ENCODE data around the gene CILP2. TPM values are rescaled to one million over a fixed set of nuclear protein-coding genes. Genes with fewer than 3 reads are reported as not detected.
A peak's percentile ranks its signal among the peaks of the same experiment; 100 is the strongest.

CILP2 gene
- total RNA-seq, 1 donor from 2014 or later = 0.26 TPM

DNA sequence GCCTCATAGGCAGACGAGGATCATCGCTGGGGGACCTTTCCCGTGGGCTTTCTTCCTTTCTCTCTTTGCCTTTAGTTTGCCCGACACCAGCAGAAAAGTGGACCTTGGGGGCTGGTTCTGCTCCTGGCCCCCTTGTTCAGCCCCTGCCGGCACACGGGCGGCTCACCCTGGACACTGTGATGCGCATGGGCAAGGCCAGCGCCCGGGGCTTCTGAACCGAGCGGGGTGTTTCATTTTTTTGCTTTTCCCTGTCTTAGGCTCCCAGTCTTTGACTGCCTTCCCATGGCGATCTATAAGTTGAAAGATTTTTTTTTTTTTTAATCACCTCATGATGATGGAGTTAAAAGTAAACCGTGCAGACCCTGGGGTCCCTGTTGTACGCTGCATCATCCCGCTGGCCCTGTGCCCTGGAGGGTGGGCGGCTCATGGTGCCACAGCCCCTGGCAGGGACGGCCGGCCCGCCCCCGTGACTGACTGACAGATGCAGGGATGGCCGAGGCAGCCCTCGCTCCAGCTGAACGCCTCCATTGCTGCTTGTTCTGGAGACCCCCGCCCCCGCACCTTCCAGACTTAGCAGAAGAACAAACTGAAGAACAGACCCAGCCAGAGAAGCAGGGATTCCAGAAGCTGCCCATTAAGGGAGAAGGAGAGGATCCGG lies 32.3 kb upstream of the CILP2 start:
- DNase-seq (ENCODE audit: low spot score) = no peak

GRCh38 chr19:19506592-19506991 lies 31.5 kb upstream of the CILP2 start:
- no peak for DNase-seq (ENCODE audit: low spot score)

DNA sequence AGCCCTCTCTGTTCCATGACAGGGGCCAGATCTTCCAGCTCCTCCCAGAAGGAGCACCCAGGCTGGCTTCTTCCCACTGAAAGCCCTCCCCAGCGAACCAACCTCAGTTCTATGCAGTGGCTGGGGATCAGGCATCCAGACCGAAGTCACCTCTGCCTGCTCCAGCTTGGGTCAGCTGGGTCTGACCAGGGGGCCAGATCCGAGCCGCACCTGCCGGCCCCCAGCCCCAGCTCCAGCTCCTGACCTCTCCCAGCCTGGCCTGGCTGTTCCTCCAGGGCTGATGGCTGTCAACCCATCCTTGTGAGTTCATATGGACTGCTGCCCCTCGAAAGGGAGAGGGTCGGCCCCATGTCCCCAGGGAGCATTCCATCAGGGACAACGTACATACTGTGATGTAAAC lies 30.7 kb upstream of the CILP2 start:
- no peak for DNase-seq (ENCODE audit: low spot score)

- DNase-seq (ENCODE audit: low spot score) = no peak
Observed at GRCh38 chr19:19508217-19508616, 29.8 kb upstream of the CILP2 start.

- DNase-seq (ENCODE audit: low spot score) = no peak
Observed at GRCh38 chr19:19510432-19510831, 27.6 kb upstream of the CILP2 start.

DNA sequence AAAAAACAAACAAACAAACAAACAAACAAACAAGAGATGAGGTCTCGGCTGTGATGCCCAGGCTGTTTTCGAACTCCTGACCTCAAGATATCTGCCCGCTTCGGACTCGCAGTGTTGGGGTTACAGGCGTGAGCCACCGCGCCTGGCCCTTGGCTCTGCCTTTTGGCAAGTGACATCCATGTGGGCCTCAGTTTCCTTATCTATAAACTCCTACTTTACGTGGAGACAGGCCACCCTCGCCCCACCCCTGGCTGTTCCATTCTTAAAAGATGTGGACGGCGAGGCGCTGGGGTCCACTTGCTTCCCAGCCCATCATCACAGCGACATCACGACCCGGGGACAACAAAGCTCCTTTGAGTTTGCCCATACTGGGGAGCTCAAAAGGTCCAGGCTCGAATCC lies 24.4 kb upstream of the CILP2 start:
- no peak for DNase-seq (ENCODE audit: low spot score)

- peak; percentile 76 for DNase-seq (ENCODE audit: low spot score)
Observed at GRCh38 chr19:19514215-19514657, 23.8 kb upstream of the CILP2 start.

DNA sequence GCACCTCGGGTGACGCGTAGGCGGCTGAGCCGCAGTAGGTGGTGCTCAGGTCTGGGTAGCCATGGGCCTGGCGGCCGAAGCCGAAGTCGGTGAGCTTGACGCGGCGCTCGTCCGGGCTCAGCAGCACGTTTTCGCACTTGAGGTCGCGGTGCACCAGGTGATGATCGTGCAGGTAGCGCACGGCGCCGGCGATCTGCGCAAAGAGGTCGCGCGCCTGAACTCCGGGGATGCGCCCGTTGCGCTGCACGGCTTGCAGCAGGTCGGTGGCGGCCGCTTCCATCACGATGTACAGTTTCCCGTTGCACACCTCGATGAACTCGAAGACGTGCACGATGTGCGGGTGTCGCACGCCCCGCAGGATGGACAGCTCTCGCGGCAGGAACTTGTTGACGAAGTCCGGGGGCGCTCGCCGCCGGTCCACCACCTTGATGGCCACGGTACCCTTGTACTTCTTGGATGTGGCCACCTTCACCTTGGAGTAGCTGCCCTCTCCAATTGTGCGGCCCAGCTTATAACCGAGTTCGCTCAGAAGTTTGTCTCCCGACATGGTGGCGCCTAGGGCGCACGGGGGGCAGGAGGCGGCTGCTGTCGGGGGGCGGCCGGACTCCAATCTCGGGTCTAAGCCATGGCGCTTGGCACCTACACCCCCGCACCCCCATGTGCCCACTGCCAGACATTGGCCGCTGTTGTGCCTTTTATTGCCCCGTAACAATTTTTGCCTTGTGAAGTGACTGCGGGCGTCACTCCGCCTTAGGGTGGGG lies 23.0 kb upstream of the CILP2 start, which contains the start of gene TSSK6:
TSS of gene TSSK6 (minus strand) at position 668 of the 761 bp plus-strand sequence. CDS start at position 547, 121 bp downstream.
- DNase-seq (ENCODE audit: low spot score) = no peak

DNA sequence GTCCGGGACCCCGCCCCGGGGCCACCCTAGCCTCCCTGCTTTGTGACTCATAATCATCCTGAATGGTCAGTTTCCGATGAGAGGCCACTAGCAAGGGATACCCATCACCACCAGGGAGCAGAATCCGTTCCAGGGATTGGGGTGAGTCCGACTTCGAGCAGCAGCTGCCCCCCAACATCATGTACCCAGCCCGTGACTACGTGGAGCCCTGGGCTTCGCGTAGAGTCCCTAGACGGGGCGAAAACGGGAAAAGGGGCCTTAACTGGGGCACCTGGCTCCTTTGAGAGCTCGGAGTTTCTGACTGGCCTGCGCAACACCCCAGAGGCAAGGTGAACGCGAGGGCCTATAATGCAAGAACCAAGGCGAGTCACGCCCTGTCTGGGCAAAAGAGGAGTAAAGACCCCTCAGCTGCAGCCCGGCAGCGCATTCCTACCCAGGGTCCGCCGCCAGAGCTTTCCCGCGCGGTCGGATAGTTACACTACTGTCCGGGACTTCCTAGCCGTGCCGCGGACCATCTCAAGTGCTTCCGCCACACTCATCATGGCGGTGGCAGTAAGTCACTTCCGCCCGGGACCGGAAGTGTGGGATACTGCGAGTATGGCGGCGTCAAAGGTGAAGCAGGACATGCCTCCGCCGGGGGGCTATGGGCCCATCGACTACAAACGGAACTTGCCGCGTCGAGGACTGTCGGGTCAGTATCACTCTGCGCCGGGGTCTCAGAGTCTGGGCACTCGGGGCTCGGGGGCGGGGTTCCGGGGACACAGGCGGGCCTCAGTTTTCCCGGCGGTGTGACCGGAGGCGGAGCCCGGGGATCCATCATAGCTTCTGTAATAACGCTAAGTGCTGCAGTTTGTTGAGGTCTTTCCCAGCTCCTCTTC lies 22.2 kb upstream of the CILP2 start, which contains the start of gene NDUFA13:
TSS of gene NDUFA13 (plus strand) at position 584 of the 878 bp plus-strand sequence. CDS start at position 598, 14 bp downstream.
- peak; percentile 96 for DNase-seq (ENCODE audit: low spot score)

DNA sequence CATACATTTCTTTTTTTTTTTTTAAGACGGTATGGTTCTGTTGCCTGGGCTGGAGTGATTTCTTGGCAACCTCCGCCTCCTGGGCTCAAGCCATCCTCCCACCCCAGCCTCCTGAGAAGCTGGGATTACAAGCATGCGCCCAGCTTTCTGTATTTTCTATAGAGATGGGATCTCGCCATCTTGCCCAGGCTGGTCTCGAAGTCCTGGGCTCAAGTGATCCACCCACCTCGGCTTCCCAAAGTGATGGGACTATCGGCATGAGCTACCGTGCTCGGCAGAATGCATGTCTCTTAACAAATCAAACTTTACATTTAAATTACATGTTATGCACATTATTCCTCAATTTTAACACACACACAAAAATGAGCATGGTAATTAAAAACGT lies 20.8 kb upstream of the CILP2 start:
- no peak for DNase-seq (ENCODE audit: low spot score)

DNA sequence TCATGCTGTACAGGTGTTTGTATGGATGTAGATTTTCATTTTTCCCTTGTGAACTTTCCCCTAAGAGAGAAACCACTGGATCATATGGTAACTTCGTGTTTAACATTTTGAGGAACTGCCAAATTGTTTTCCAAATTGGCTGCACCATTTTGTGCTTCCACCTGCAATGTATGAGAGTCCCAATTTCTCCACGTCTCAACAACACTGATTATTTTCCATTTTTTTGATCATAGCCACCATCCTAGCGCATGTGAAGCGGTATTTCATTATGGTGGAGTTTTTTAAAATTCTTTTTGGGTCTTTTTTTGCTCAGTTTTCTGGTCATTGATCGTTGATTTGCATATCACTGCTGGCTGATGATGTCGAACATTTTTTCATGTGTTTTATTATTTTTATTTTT lies 17.1 kb upstream of the CILP2 start:
- DNase-seq (ENCODE audit: low spot score) = no peak

GRCh38 chr19:19523177-19523576 lies 14.9 kb upstream of the CILP2 start:
- DNase-seq (ENCODE audit: low spot score) = no peak

GRCh38 chr19:19524053-19524452 lies 14.0 kb upstream of the CILP2 start:
- no peak for DNase-seq (ENCODE audit: low spot score)

DNA sequence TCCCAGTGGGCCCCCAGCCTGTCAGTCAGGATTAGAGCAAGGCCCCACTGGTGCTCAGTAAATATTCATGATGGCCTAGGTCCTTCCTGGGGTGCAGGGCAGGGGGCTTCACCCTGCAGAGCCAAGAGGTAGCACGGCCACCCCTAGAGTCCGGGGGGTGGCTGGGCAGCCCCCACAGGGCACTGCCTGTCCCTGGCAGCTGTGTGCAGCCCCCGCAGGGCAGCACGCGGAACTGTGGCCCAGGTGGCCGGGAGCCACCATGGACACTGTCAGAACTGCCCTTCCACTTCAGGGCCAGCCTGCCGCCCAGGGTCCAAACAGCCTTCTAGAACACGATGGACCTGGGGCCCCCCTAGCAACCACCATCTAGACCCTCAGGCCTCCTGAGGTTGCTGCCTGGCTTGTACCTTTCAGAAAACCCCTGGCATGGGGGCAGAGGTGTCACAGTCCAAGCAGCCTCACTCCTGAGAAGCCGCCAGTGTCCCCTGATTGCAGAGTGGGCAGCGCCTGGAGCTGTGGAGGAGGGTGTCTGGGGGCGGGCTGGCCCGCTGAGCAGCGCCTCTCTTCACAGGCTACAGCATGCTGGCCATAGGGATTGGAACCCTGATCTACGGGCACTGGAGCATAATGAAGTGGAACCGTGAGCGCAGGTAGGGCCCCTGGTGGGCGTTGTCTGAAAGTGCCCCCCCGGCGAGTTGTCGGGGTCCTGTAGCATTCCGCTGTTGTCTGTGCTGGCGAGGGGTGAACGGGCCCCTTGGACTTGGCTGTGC lies 12.3 kb upstream of the CILP2 start:
- DNase-seq (ENCODE audit: low spot score) = no peak

DNA sequence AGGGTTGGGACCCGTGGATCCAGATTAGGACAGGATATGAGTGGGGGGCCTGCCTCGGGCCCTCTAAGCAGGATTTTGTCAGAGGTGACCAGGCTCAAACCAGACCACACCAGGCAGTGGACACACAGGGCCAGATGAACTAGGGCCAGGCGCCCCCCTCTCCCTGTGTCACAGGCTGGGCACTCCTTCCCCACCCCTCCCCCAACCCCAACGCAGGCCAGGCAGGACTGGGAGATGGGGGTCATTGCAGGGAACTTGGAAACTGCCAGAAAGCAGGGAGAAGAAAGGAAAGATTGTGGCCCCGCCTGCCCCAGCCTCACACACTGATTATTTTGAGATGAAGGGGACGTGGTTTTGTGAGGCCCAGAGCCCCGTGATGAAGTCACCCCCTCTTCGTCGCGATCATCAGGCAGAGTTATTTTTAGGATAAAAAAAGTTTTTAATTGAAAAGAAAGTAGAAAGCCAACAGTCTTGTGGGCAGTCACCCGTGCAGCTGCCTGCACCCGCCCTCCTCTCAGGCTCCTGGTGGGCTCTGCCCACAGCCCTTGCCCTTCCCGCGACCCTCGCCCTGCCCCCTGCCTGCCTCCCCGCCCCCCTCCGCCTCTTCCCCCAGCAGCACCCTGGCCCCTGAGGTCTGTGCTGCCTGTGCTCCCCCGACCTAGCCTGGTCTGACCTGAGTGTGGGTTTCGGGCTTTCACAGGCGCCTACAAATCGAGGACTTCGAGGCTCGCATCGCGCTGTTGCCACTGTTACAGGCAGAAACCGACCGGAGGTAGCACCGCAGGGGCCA lies 11.3 kb upstream of the CILP2 start:
- no peak for DNase-seq (ENCODE audit: low spot score)

- no peak for DNase-seq (ENCODE audit: low spot score)
Observed at GRCh38 chr19:19527371-19527656, 10.8 kb upstream of the CILP2 start.

GRCh38 chr19:19527674-19528625 lies 10.1 kb upstream of the CILP2 start:
- no peak for DNase-seq (ENCODE audit: low spot score)

DNA sequence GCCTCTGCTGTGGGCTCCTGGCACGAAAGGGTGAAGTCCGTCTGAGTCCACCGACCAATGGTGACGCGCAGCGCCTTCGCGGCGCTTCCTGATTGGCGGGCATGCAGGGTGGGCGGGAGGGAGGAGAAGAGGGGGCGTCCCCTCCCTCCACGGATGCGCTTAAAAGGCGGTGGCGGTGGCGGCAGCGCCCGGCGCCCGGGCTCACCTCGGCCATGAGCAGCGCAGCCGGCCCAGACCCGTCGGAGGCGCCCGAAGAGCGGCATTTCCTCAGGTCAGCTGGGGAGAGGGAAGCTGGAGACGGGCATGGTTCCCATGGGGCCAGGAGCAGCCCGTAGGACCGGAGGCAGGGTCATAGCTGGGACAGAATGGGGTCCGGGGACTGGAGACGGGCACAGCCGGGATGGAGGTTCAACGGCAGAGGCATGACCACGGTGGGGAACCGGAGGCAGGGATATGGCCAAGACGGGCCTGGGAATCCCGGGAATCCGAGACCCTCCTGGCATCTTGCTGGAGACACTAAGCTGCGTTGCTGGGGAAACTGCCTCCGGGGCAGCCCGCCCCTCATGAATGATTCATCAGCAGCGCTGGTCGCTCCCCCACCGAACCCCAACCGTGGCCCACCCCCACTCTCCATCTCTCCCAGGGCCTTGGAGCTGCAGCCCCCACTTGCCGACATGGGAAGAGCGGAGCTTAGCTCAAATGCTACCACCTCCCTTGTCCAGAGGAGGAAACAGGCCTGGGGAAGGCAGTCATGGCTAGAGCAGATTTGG lies 9.2 kb upstream of the CILP2 start, which contains the start of gene YJEFN3:
TSS of gene YJEFN3 (plus strand) at position 191 of the 770 bp plus-strand sequence. CDS start at position 213, 22 bp downstream.
- peak; percentile 36 for DNase-seq (ENCODE audit: low spot score)
